WTC11 (cell line): ENCODE results near the gene LRCH4. TPM values are rescaled to one million over a fixed set of nuclear protein-coding genes. Genes with fewer than 3 reads are reported as not detected.

Source experiments
- ARID4B ChIP-seq: sonication (generic); formaldehyde crosslinking; IDR thresholded peaks from 2 replicates; pipeline ENCODE4 v1.8.0; 2023; ENCODE audit warnings: missing genetic modification reagents, mild to moderate bottlenecking, borderline replicate concordance
- CBFB ChIP-seq: sonication (generic); formaldehyde crosslinking; IDR thresholded peaks from 2 replicates; pipeline ENCODE4 v1.8.1; 2022; ENCODE audit warnings: mild to moderate bottlenecking, low read depth, missing genetic modification reagents
- E2F4 ChIP-seq: sonication (generic); formaldehyde crosslinking; IDR thresholded peaks from 2 replicates; pipeline ENCODE4 v1.8.1; 2022; ENCODE audit warnings: low read depth, mild to moderate bottlenecking, moderate library complexity, missing genetic modification reagents, borderline replicate concordance
- E2F5 ChIP-seq: sonication (generic); formaldehyde crosslinking; IDR thresholded peaks from 2 replicates; pipeline ENCODE4 v1.8.1; 2022; ENCODE audit warnings: mild to moderate bottlenecking, moderate library complexity, missing genetic modification reagents
- ELF4 ChIP-seq: sonication (generic); formaldehyde crosslinking; IDR thresholded peaks from 2 replicates; pipeline ENCODE4 v1.8.1; 2022; ENCODE audit warnings: low read depth, mild to moderate bottlenecking, moderate library complexity, missing genetic modification reagents
- EMX1 ChIP-seq: fragments of 250-450 bp; sonication (Bioruptor Pico); IDR thresholded peaks from 2 replicates; pipeline ENCODE4 v1.8.0; 2021; ENCODE audit warnings: mild to moderate bottlenecking
- FOXP1 ChIP-seq: sonication (generic); formaldehyde crosslinking; IDR thresholded peaks from 2 replicates; pipeline ENCODE4 v1.8.0; 2022; ENCODE audit warnings: missing genetic modification reagents, mild to moderate bottlenecking, moderate library complexity, borderline replicate concordance
- GABPB1 ChIP-seq: sonication (generic); formaldehyde crosslinking; IDR thresholded peaks from 2 replicates; pipeline ENCODE4 v1.8.1; 2023; ENCODE audit warnings: mild to moderate bottlenecking, missing genetic modification reagents
- HMGA2 ChIP-seq: fragments of 250-450 bp; sonication (Bioruptor Pico); IDR thresholded peaks from 2 replicates; pipeline ENCODE4 v1.4.0; 2021; ENCODE audit warnings: mild to moderate bottlenecking, moderate library complexity
- KAT7 ChIP-seq: sonication (generic); formaldehyde crosslinking; IDR thresholded peaks from 2 replicates; pipeline ENCODE4 v1.8.1; 2023; ENCODE audit warnings: missing genetic modification reagents, mild to moderate bottlenecking, borderline replicate concordance
- NFATC4 ChIP-seq: fragments of 250-450 bp; sonication (Bioruptor Pico); IDR thresholded peaks from 2 replicates; pipeline ENCODE4 v1.9.0; 2021; ENCODE audit warnings: mild to moderate bottlenecking
- NR2C2 ChIP-seq: sonication (generic); formaldehyde crosslinking; IDR thresholded peaks from 2 replicates; pipeline ENCODE4 v1.8.0; 2022; ENCODE audit warnings: mild to moderate bottlenecking, missing genetic modification reagents
- PREB ChIP-seq: sonication (generic); formaldehyde crosslinking; IDR thresholded peaks from 2 replicates; pipeline ENCODE4 v1.8.1; 2022; ENCODE audit warnings: mild to moderate bottlenecking, missing genetic modification reagents, moderate library complexity, borderline replicate concordance
- PRRX2 ChIP-seq: fragments of 250-450 bp; sonication (Bioruptor Pico); IDR thresholded peaks from 2 replicates; pipeline ENCODE4 v1.8.0; 2021; ENCODE audit warnings: mild to moderate bottlenecking
- SMAD3 ChIP-seq: sonication (generic); formaldehyde crosslinking; IDR thresholded peaks from 2 replicates; pipeline ENCODE4 v1.8.0; 2022; ENCODE audit warnings: missing genetic modification reagents, mild to moderate bottlenecking, borderline replicate concordance
- SMAD4 ChIP-seq: sonication (generic); formaldehyde crosslinking; IDR thresholded peaks from 2 replicates; pipeline ENCODE4 v1.8.0; 2022; ENCODE audit warnings: mild to moderate bottlenecking, missing genetic modification reagents
- STAT6 ChIP-seq: sonication (generic); formaldehyde crosslinking; conservative IDR thresholded peaks from 2 replicates; pipeline ENCODE4 v1.8.1; 2023; ENCODE audit warnings: mild to moderate bottlenecking, low read depth, missing genetic modification reagents, moderate library complexity
- TCF7 ChIP-seq: sonication (generic); formaldehyde crosslinking; IDR thresholded peaks from 2 replicates; pipeline ENCODE4 v1.8.0; 2022; ENCODE audit warnings: mild to moderate bottlenecking, low read depth, missing genetic modification reagents, moderate library complexity
- ZNF138 ChIP-seq: sonication (generic); formaldehyde crosslinking; conservative IDR thresholded peaks from 2 replicates; pipeline ENCODE4 v1.8.1; 2022; ENCODE audit warnings: mild to moderate bottlenecking, moderate library complexity, missing genetic modification reagents
- ZNF263 ChIP-seq: sonication (generic); formaldehyde crosslinking; IDR thresholded peaks from 2 replicates; pipeline ENCODE4 v1.8.1; 2022; ENCODE audit warnings: low read depth, mild to moderate bottlenecking, moderate library complexity, missing genetic modification reagents
- ZNF532 ChIP-seq: fragments of 250-450 bp; sonication (Bioruptor Pico); IDR thresholded peaks from 2 replicates; pipeline ENCODE4 v1.9.0; 2021; ENCODE audit warnings: mild to moderate bottlenecking, borderline replicate concordance
- total RNA-seq: library from RNA; stranded (reverse); gene quantifications from 3 replicates; pipeline ENCODE4 v1.2.3, GENCODE V29; 2021

Gene LRCH4
- total RNA-seq, 1 experiment from 2014 or later, result 56.7 TPM

GRCh38 chr7:100585511-100586265, at the start of gene LRCH4 (continued):
- TF ChIP-seq E2F4 (CRISPR knock-in tag), result no peak
- no peak for TF ChIP-seq CBFB (CRISPR knock-in tag)
- TF ChIP-seq ARID4B (CRISPR knock-in tag), result peak; percentile 96; the same call in 1 of the 2 replicates
- no peak for TF ChIP-seq PREB (CRISPR knock-in tag)
- peak; percentile 87 for TF ChIP-seq FOXP1
- 0 out of 2 replicates have a peak, but pooled peaks have one; percentile 31 for TF ChIP-seq ELF4 (CRISPR knock-in tag)
- 0 out of 2 replicates have a peak, but pooled peaks have one; percentile 27 for TF ChIP-seq TCF7 (CRISPR knock-in tag)
- 0 out of 2 replicates have a peak, but pooled peaks have one; percentile 62 for TF ChIP-seq NFATC4
- TF ChIP-seq HMGA2 (CRISPR knock-in tag), result no peak
- no peak for TF ChIP-seq NR2C2 (CRISPR knock-in tag)
- peak; percentile 73; the same call in 1 of the 2 replicates for TF ChIP-seq GABPB1
- TF ChIP-seq STAT6, result no peak
- TF ChIP-seq SMAD4 (CRISPR knock-in tag), result no peak
- TF ChIP-seq PRRX2 (CRISPR knock-in tag), result 0 out of 2 replicates have a peak, but pooled peaks have one; percentile 40
- TF ChIP-seq E2F5, result no peak
- no peak for TF ChIP-seq ZNF138 (CRISPR knock-in tag)
- 0 out of 2 replicates have a peak, but pooled peaks have one; percentile 86 for TF ChIP-seq KAT7
- TF ChIP-seq ZNF263 (CRISPR knock-in tag), result 0 out of 2 replicates have a peak, but pooled peaks have one; percentile 24
- no peak for TF ChIP-seq EMX1 (CRISPR knock-in tag)
- TF ChIP-seq ZNF532 (CRISPR knock-in tag), result peak; percentile 38; the same call in 1 of the 2 replicates
- TF ChIP-seq SMAD3 (CRISPR knock-in tag), result no peak
